ENCODE data around the gene RBL2. TPM values are rescaled to one million over a fixed set of nuclear protein-coding genes. Genes with fewer than 3 reads are reported as not detected.

Gene RBL2
- total RNA-seq, 1 experiment from 2014 or later = 39.6 TPM

- H3K36me3 ChIP-seq (ENCODE audit: insufficient read depth, low read length, poor library complexity, severe bottlenecking) = no peaks in the 10 kb centered on the region
- no peaks in the 10 kb centered on the region for H3K27me3 ChIP-seq (replicated peaks; ENCODE audit: insufficient read depth, low read depth, low read length, poor library complexity)
- no peak overlapping the region for H3K27ac ChIP-seq (ENCODE audit: low read depth, low read length, poor library complexity, severe bottlenecking)
- peaks cover under 1% of the 10 kb centered on the region for H3K9me3 ChIP-seq (ENCODE audit: low read depth, low read length, poor library complexity, severe bottlenecking)
- ChIA-PET CTCF (no interaction called here), POLR2A (ENCODE audit: low non-redundant PET) (no interaction called here)
- BruUV-seq (replicated peaks) = no TSS peak
- no peaks in the 10 kb centered on the region for H3K4me1 ChIP-seq (ENCODE audit: insufficient read depth, low read length, poor library complexity, severe bottlenecking)
- DNase-seq (ENCODE audit: low spot score) = no peak
- intact Hi-C loops (cut with micrococcal nuclease; ENCODE audit: unreplicated experiment) = no loop called here
- H3K4me3 ChIP-seq (ENCODE audit: low read depth, low read length, poor library complexity, severe bottlenecking) = no peak overlapping the region
- TF ChIP-seq EZH2 (IDR thresholded peaks at IDR 0.05; ENCODE audit: borderline replicate concordance, low read depth, low read length, poor library complexity, severe bottlenecking) (no peak), CTCF (conservative IDR thresholded peaks at IDR 0.05; ENCODE audit: low read depth, low read length) (no peak)
Observed at GRCh38 chr16:53430363-53430762, 3.9 kb upstream of the RBL2 start.

- Histone ChIP-seq H3K36me3 (ENCODE audit: insufficient read depth, low read length, poor library complexity, severe bottlenecking) (no peaks in the 10 kb centered on the region), H3K9me3 (ENCODE audit: low read depth, low read length, poor library complexity, severe bottlenecking) (no peaks in the 10 kb centered on the region), H3K27ac (ENCODE audit: low read depth, low read length, poor library complexity, severe bottlenecking) (no peak overlapping the region), H3K4me3 (ENCODE audit: low read depth, low read length, poor library complexity, severe bottlenecking) (no peak overlapping the region), H3K27me3 (replicated peaks; ENCODE audit: insufficient read depth, low read depth, low read length, poor library complexity) (no peaks in the 10 kb centered on the region), H3K4me1 (ENCODE audit: insufficient read depth, low read length, poor library complexity, severe bottlenecking) (peaks cover 7% of the 10 kb centered on the region)
- intact Hi-C loops (cut with micrococcal nuclease; ENCODE audit: unreplicated experiment) = no loop called here
- ChIA-PET POLR2A (ENCODE audit: low non-redundant PET) (no interaction called here), CTCF (interaction anchor here (1.6 kb wide), 1 partner anchor 18 kb away, joined by 4 read pairs; no protein-coding TSS in a partner anchor)
- no peak for DNase-seq (ENCODE audit: low spot score)
- no TSS peak for BruUV-seq (replicated peaks)
- TF ChIP-seq EZH2 (IDR thresholded peaks at IDR 0.05; ENCODE audit: borderline replicate concordance, low read depth, low read length, poor library complexity, severe bottlenecking) = no peak
- no peak for TF ChIP-seq CTCF (conservative IDR thresholded peaks at IDR 0.05; ENCODE audit: low read depth, low read length)
Observed at GRCh38 chr16:53433509-53433908, 762 bp upstream of the RBL2 start.

GRCh38 chr16:53433930-53434376, 318 bp upstream of the RBL2 start:
- TF ChIP-seq EZH2 (IDR thresholded peaks at IDR 0.05; ENCODE audit: borderline replicate concordance, low read depth, low read length, poor library complexity, severe bottlenecking) (no peak), CTCF (conservative IDR thresholded peaks at IDR 0.05; ENCODE audit: low read depth, low read length) (no peak)
- no TSS peak for BruUV-seq (replicated peaks)
- no peak for DNase-seq (ENCODE audit: low spot score)
- Histone ChIP-seq H3K27ac (ENCODE audit: low read depth, low read length, poor library complexity, severe bottlenecking) (peak overlapping the region; percentile 87), H3K36me3 (ENCODE audit: insufficient read depth, low read length, poor library complexity, severe bottlenecking) (no peaks in the 10 kb centered on the region), H3K4me1 (ENCODE audit: insufficient read depth, low read length, poor library complexity, severe bottlenecking) (peaks cover 7% of the 10 kb centered on the region), H3K27me3 (replicated peaks; ENCODE audit: insufficient read depth, low read depth, low read length, poor library complexity) (no peaks in the 10 kb centered on the region), H3K9me3 (ENCODE audit: low read depth, low read length, poor library complexity, severe bottlenecking) (no peaks in the 10 kb centered on the region), H3K4me3 (ENCODE audit: low read depth, low read length, poor library complexity, severe bottlenecking) (peak overlapping the region; percentile 88)
- CTCF ChIA-PET = interaction anchor here (1.6 kb wide), 1 partner anchor 18 kb away, joined by 4 read pairs; no protein-coding TSS in a partner anchor
- POLR2A ChIA-PET (ENCODE audit: low non-redundant PET) = no interaction called here
- intact Hi-C loops (cut with micrococcal nuclease; ENCODE audit: unreplicated experiment) = no loop called here

Data from A673 (cell line).